ENCODE data around the gene GPX5.

GPX5 gene, protein sequence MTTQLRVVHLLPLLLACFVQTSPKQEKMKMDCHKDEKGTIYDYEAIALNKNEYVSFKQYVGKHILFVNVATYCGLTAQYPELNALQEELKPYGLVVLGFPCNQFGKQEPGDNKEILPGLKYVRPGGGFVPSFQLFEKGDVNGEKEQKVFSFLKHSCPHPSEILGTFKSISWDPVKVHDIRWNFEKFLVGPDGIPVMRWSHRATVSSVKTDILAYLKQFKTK

DNA sequence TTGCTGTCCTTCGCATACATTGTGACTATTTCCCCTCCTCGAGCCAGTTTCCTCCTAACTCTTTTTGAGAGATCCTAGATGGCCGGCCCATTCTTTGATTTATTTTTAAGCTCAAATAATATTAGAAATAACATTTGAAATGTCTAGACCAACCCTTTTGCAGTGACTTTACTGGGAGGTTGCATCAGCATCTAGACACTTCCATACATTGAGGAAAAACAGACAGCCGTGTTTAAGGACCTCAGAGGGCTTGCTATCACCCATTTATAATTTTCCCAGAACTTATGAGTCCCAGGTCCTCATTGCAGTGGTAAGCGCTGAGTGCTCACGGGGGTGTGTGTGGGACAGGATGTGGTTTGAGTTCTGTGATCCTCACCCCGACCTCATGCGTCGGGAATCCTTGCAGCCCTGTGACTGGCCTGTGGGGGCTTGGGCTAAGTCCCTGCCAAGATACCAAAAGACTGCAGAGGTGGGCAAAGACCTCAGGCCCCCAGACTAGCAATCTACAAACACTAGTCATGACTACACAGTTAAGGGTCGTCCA lies at the start of gene GPX5:
Gene GPX5 (plus strand): TSS at position 386 of the 544 bp plus-strand sequence. CDS start 133 bp downstream, at position 519.
- TF ChIP-seq NFIC (IDR thresholded peaks at IDR 0.05) (no peak), RAD21 (IDR thresholded peaks at IDR 0.05; ENCODE audit: low read depth) (no peak), YY1 (IDR thresholded peaks at IDR 0.05; ENCODE audit: low read depth) (no peak)

DNA sequence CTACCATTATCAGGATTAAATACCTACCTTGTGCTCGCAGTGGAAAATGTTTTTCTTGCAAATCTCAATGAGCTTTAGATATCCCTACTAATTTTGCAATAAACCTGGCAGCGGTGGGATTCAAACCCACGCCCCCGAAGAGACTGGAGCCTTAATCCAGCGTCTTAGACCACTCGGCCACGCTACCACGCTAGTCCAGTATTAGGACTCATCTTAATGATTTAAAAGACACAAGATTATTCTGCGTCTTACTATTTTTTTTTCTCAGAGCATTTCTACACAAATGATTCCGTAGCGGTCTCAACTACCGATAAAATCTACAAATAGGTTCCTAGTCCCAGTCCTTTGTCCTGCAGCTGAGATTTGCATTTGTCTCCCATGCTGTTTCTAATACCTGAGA lies 47.2 kb upstream of the GPX5 start:
- TF ChIP-seq CEBPB (IDR thresholded peaks at IDR 0.05) (no peak), CREB1 (IDR thresholded peaks at IDR 0.05; ENCODE audit: low read depth) (no peak), YY1 (IDR thresholded peaks at IDR 0.05; ENCODE audit: low read depth) (no peak), FOXM1 (IDR thresholded peaks at IDR 0.05; ENCODE audit: borderline replicate concordance, low read depth) (no peak), TCF12 (IDR thresholded peaks at IDR 0.05; ENCODE audit: low read depth) (no peak), NFIC (IDR thresholded peaks at IDR 0.05) (no peak), EP300 (IDR thresholded peaks at IDR 0.05; ENCODE audit: borderline replicate concordance) (no peak), EGR1 (IDR thresholded peaks at IDR 0.05) (no peak), TEAD4 (IDR thresholded peaks at IDR 0.05) (no peak), ZBTB7A (IDR thresholded peaks at IDR 0.05; ENCODE audit: low read depth) (no peak), TAF1 (IDR thresholded peaks at IDR 0.05; ENCODE audit: low read depth) (no peak), RAD21 (IDR thresholded peaks at IDR 0.05; ENCODE audit: low read depth) (no peak)
- TF ChIP-seq, protein P1, sequence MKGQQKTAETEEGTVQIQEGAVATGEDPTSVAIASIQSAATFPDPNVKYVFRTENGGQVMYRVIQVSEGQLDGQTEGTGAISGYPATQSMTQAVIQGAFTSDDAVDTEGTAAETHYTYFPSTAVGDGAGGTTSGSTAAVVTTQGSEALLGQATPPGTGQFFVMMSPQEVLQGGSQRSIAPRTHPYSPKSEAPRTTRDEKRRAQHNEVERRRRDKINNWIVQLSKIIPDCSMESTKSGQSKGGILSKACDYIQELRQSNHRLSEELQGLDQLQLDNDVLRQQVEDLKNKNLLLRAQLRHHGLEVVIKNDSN (IDR thresholded peaks at IDR 0.05): no peak
- TF ChIP-seq, protein P2, sequence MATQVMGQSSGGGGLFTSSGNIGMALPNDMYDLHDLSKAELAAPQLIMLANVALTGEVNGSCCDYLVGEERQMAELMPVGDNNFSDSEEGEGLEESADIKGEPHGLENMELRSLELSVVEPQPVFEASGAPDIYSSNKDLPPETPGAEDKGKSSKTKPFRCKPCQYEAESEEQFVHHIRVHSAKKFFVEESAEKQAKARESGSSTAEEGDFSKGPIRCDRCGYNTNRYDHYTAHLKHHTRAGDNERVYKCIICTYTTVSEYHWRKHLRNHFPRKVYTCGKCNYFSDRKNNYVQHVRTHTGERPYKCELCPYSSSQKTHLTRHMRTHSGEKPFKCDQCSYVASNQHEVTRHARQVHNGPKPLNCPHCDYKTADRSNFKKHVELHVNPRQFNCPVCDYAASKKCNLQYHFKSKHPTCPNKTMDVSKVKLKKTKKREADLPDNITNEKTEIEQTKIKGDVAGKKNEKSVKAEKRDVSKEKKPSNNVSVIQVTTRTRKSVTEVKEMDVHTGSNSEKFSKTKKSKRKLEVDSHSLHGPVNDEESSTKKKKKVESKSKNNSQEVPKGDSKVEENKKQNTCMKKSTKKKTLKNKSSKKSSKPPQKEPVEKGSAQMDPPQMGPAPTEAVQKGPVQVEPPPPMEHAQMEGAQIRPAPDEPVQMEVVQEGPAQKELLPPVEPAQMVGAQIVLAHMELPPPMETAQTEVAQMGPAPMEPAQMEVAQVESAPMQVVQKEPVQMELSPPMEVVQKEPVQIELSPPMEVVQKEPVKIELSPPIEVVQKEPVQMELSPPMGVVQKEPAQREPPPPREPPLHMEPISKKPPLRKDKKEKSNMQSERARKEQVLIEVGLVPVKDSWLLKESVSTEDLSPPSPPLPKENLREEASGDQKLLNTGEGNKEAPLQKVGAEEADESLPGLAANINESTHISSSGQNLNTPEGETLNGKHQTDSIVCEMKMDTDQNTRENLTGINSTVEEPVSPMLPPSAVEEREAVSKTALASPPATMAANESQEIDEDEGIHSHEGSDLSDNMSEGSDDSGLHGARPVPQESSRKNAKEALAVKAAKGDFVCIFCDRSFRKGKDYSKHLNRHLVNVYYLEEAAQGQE (IDR thresholded peaks at IDR 0.05; ENCODE audit: low read depth): no peak
- TF ChIP-seq, protein P3, sequence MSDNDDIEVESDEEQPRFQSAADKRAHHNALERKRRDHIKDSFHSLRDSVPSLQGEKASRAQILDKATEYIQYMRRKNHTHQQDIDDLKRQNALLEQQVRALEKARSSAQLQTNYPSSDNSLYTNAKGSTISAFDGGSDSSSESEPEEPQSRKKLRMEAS (IDR thresholded peaks at IDR 0.05): no peak

DNA sequence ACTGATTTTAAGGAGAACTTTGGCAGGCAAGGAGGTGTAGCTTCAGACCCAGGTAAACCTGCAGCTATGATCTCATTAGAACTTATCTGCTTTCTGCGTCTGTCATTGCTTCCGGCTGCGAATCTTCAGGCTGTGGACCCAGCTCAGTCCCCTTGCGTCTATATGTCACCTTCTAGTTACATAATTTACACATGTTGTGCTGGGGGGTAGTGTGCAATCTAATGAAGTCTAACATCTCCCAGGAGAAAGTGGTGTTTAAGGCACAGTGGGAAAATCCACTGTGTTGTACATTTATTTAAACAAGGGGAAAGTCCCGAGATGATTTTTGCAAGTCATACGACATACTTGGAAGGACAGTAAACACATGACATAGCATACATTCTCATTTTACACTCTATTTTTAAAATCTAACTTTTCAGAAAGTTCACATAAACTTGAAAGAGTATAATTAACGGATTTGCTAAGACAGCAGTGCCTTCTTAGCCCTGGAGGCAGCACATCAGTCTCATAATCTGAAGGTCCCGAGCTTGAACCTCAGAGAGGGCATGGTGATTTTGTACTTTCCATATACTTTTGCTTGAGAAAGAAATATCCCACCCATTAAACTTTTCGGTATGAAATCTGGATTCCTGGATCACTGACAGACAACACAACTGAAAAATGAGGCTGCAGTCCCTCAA lies 45.3 kb upstream of the GPX5 start:
- TF ChIP-seq EP300 (IDR thresholded peaks at IDR 0.05; ENCODE audit: borderline replicate concordance) (no peak), YY1 (IDR thresholded peaks at IDR 0.05; ENCODE audit: low read depth) (no peak), ZBTB7A (IDR thresholded peaks at IDR 0.05; ENCODE audit: low read depth) (no peak), NFIC (IDR thresholded peaks at IDR 0.05) (no peak), CREB1 (IDR thresholded peaks at IDR 0.05; ENCODE audit: low read depth) (no peak), RAD21 (IDR thresholded peaks at IDR 0.05; ENCODE audit: low read depth) (no peak), TEAD4 (IDR thresholded peaks at IDR 0.05) (no peak), TAF1 (IDR thresholded peaks at IDR 0.05; ENCODE audit: low read depth) (no peak), TCF12 (IDR thresholded peaks at IDR 0.05; ENCODE audit: low read depth) (no peak)
- TF ChIP-seq, protein P2 (IDR thresholded peaks at IDR 0.05; ENCODE audit: low read depth): no peak
- TF ChIP-seq, protein P1 (IDR thresholded peaks at IDR 0.05): no peak
- TF ChIP-seq, protein P3 (IDR thresholded peaks at IDR 0.05): no peak

DNA sequence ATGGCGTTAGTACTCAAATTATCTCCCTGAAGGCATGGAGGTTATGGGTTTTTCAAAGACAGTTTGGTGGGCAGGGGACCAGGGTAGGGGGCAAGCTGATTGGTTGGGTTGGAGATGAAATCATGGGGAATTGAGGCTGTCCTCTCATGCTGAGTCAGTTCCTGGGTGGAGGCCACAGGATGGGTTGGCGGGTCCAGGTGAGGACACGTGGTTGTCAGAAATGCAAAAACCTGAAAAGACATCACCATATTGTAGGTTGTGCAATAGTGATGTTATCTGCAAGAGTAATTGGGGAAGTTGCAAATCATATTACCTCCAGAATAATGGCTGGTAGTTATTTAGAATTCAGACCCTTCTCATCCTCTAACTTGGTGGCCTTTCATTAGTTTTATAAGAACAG lies 40.2 kb upstream of the GPX5 start:
- TF ChIP-seq, protein P1 (IDR thresholded peaks at IDR 0.05): no peak
- TF ChIP-seq CEBPB (IDR thresholded peaks at IDR 0.05) (no peak), CREB1 (IDR thresholded peaks at IDR 0.05; ENCODE audit: low read depth) (no peak), NFIC (IDR thresholded peaks at IDR 0.05) (no peak), TEAD4 (IDR thresholded peaks at IDR 0.05) (no peak), YY1 (IDR thresholded peaks at IDR 0.05; ENCODE audit: low read depth) (no peak), TCF12 (IDR thresholded peaks at IDR 0.05; ENCODE audit: low read depth) (no peak), FOXM1 (IDR thresholded peaks at IDR 0.05; ENCODE audit: borderline replicate concordance, low read depth) (no peak), TAF1 (IDR thresholded peaks at IDR 0.05; ENCODE audit: low read depth) (no peak)
- TF ChIP-seq, protein P2 (IDR thresholded peaks at IDR 0.05; ENCODE audit: low read depth): no peak
